SK-N-SH (cell line): ENCODE measurements around the gene GYG1. TPM values are rescaled to one million over a fixed set of nuclear protein-coding genes. Genes with fewer than 3 reads are reported as not detected.

Source experiments
- CTCF ChIA-PET: fragments of 300-600, 350-600 bp; formaldehyde crosslinking; extraction: SDS; loops from one replicate; lab custom pipeline; 2021; lab: Yijun Ruan, JAX
- POLR2A ChIA-PET: fragments of 350-600 bp; sonication (Branson Sonifier 250); formaldehyde crosslinking; extraction: SDS; loops from one replicate; lab custom pipeline; 2020; ENCODE audit warnings: antibody characterized with exemption, inconsistent platforms; lab: Yijun Ruan, JAX
- DNase-seq: peaks from one replicate; pipeline ENCODE4 v3.0.0; 2012
- H2AFZ ChIP-seq: fragments of 200-600 bp; sonication (generic); 2 replicates; pipeline ENCODE4 v1.8.1; 2016; ENCODE audit warnings: antibody characterized with exemption, mild to moderate bottlenecking, low read depth
- H3F3A ChIP-seq: fragments of 200-600 bp; sonication (generic); replicated peaks from 2 replicates; pipeline ENCODE3; 2016; ENCODE audit warnings: antibody characterized with exemption, mild to moderate bottlenecking; ENCODE audit not compliant: insufficient read depth
- H3K27ac ChIP-seq, 2 experiments: fragments of 200-500 bp in 1 of 2; fragments of 200-600 bp in 1 of 2; sonication (Bioruptor generic) in 1 of 2; sonication (generic), shearing (Covaris generic) in 1 of 2; 2 replicates each; pipeline versions ENCODE4 v1.5.1 to v1.6.1; 2014 to 2016; ENCODE audit warnings: low read depth in 2 of 2, inconsistent platforms in 1 of 2, low read length in 1 of 2, mild to moderate bottlenecking in 1 of 2, mixed read lengths in 1 of 2
- H3K27me3 ChIP-seq: fragments of 200-600 bp; sonication (generic), shearing (Covaris generic); 2 replicates; pipeline ENCODE4 v1.6.1; 2016; ENCODE audit warnings: mixed run types; ENCODE audit not compliant: insufficient read depth
- H3K36me3 ChIP-seq, 2 experiments: fragments of 200-500 bp in 1 of 2; fragments of 200-600 bp in 1 of 2; sonication (Bioruptor generic) in 1 of 2; sonication (generic) in 1 of 2; replicated peaks in 1 of 2; 2 replicates each; pipeline versions ENCODE3 to v1.5.1; 2014 to 2016; ENCODE audit warnings: low read length in 1 of 2, mild to moderate bottlenecking in 1 of 2; ENCODE audit not compliant: insufficient read depth in 2 of 2, control insufficient read depth in 1 of 2
- H3K4me1 ChIP-seq, 2 experiments: fragments of 200-500 bp in 1 of 2; fragments of 200-600 bp in 1 of 2; sonication (Bioruptor generic) in 1 of 2; sonication (generic), shearing (Covaris generic) in 1 of 2; 2 replicates each; pipeline versions ENCODE4 v1.5.1 to v1.6.1; 2014 to 2016; ENCODE audit warnings: low read depth in 1 of 2, low read length in 1 of 2, mixed run types in 1 of 2; ENCODE audit not compliant: insufficient read depth in 2 of 2, control insufficient read depth in 1 of 2
- H3K4me2 ChIP-seq: fragments of 200-600 bp; sonication (generic), shearing (Covaris generic); 2 replicates; pipeline ENCODE4 v1.6.1; 2017; ENCODE audit warnings: mixed run types
- H3K4me3 ChIP-seq, 2 experiments: fragments of 200-500 bp in 1 of 2; fragments of 200-600 bp in 1 of 2; sonication (Bioruptor generic) in 1 of 2; sonication (generic), shearing (Covaris generic) in 1 of 2; 2 replicates each; pipeline versions ENCODE4 v1.5.1 to v1.8.1; 2014 to 2016; ENCODE audit warnings: low read depth in 2 of 2, inconsistent platforms in 1 of 2, low read length in 1 of 2, mild to moderate bottlenecking in 1 of 2, mixed read lengths in 1 of 2, moderate library complexity in 1 of 2
- H3K79me2 ChIP-seq: fragments of 200-600 bp; sonication (generic); 2 replicates; pipeline ENCODE4 v1.8.1; 2017; ENCODE audit warnings: mild to moderate bottlenecking; ENCODE audit not compliant: insufficient read depth
- H3K9ac ChIP-seq: fragments of 200-600 bp; sonication (generic); 2 replicates; pipeline ENCODE4 v1.6.1; 2017; ENCODE audit warnings: mixed run types
- H3K9me2 ChIP-seq: fragments of 200-600 bp; sonication (generic); 2 replicates; pipeline ENCODE4 v1.6.1; 2017; ENCODE audit warnings: mixed run types
- H3K9me3 ChIP-seq: fragments of 200-600 bp; sonication (generic); 2 replicates; pipeline ENCODE4 v1.6.1; 2017; ENCODE audit warnings: mixed run types, mild to moderate bottlenecking, moderate library complexity
- H4K20me1 ChIP-seq: fragments of 200-600 bp; sonication (generic); 2 replicates; pipeline ENCODE4 v1.6.1; 2017; ENCODE audit warnings: mild to moderate bottlenecking, mixed run types; ENCODE audit not compliant: insufficient read depth
- ELF1 ChIP-seq: IDR thresholded peaks from 2 replicates; pipeline ENCODE4 v1.4.0; 2012
- EP300 ChIP-seq, 2 experiments: IDR thresholded peaks; 2 replicates each; pipeline versions ENCODE4 v1.4.0 to v1.6.1; 2012; ENCODE audit warnings: borderline replicate concordance in 1 of 2, low read depth in 1 of 2, low read length in 1 of 2
- EZH2phosphoT487 ChIP-seq: fragments of 200-600 bp; sonication (generic); IDR thresholded peaks from 2 replicates; pipeline ENCODE4 v1.6.1; 2017; ENCODE audit warnings: low read depth, mixed run types, mild to moderate bottlenecking, antibody characterized with exemption, moderate library complexity, borderline replicate concordance
- FOSL2 ChIP-seq: IDR thresholded peaks from 2 replicates; pipeline ENCODE4 v1.4.0; 2012; ENCODE audit warnings: low read depth, mild to moderate bottlenecking, moderate library complexity, borderline replicate concordance
- GATA2 ChIP-seq: sonication (generic); formaldehyde crosslinking; IDR thresholded peaks from 2 replicates; pipeline ENCODE4 v1.5.0; 2020; ENCODE audit warnings: mild to moderate bottlenecking, missing genetic modification reagents
- JUND ChIP-seq: IDR thresholded peaks from 2 replicates; pipeline ENCODE4 v1.4.0; 2012
- RCOR1 ChIP-seq: fragments of 150-350 bp; IDR thresholded peaks from 2 replicates; pipeline ENCODE4 v1.6.1; 2017; ENCODE audit warnings: antibody characterized with exemption, low read length
- RFX5 ChIP-seq: IDR thresholded peaks from 2 replicates; pipeline ENCODE4 v1.6.1; 2012; ENCODE audit warnings: mild to moderate bottlenecking, improper control_type of control experiment, low read length
- SIN3A ChIP-seq: IDR thresholded peaks from 2 replicates; pipeline ENCODE4 v1.6.1; 2012; ENCODE audit warnings: low read depth, mild to moderate bottlenecking, low read length, moderate library complexity, borderline replicate concordance
- SMC3 ChIP-seq: IDR thresholded peaks from 2 replicates; pipeline ENCODE4 v1.6.1; 2012; ENCODE audit warnings: low read depth, low read length, improper control_type of control experiment
- WGBS: methylation state at CpG from one replicate; pipeline ENCODE4 v1.1.6; 2017; ENCODE audit warnings: low lambda C conversion rate; 5-methylcytosine and 5-hydroxymethylcytosine counted together
- polyA plus RNA-seq, 3 experiments: library from polyadenylated mRNA; depleted of rRNA; stranded (reverse); fragments of >200 nt; gene quantifications; 2 replicates each; pipeline ENCODE4 v1.2.3, GENCODE V29; 2012
- TF ChIP-seq, protein P1 (sequence below): IDR thresholded peaks from 2 replicates; pipeline ENCODE4 v1.6.1; 2012; ENCODE audit warnings: mild to moderate bottlenecking, low read depth, low read length, moderate library complexity
- TF ChIP-seq, protein P2 (sequence below): fragments of 200-600 bp; sonication (generic); IDR thresholded peaks from 2 replicates; pipeline ENCODE4 v1.6.1; 2017; ENCODE audit warnings: antibody characterized with exemption, mild to moderate bottlenecking, moderate library complexity
- TF ChIP-seq, protein P3 (sequence below): IDR thresholded peaks from 2 replicates; pipeline ENCODE4 v1.4.0; 2012; ENCODE audit warnings: low read depth, borderline replicate concordance
- TF ChIP-seq, protein P4 (sequence below): fragments of 150-350 bp; IDR thresholded peaks from 2 replicates; pipeline ENCODE4 v1.6.1; 2017; ENCODE audit warnings: antibody characterized with exemption, low read length, low read depth, borderline replicate concordance
- TF ChIP-seq, protein P5 (sequence below): IDR thresholded peaks from 2 replicates; pipeline ENCODE4 v1.4.0; 2012; ENCODE audit warnings: low read depth

GYG1 gene
- polyA plus RNA-seq, 1 of the 3 experiments (the other 2 are of a cell fraction), result 16.8 TPM

DNA sequence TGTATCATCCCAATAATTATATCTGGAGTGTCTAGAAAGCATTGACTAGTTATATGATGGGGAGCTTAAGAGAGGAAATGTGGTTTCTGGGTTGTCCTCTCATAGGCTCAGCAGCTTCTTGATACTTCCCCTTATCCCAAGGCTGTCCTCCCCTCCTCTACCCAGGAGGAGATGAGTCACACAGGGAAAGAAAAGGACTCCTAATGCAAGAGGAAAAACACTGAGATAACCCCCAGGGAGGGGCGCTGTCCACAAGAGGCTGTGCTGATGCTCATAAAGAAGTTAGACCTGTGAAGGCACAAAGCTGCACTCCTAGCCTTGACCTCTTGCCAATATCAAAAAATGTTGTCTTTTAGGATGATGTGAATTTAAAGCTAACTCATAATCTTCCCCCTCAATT, 28.8 kb upstream of the GYG1 start:
- POLR2A ChIA-PET, result no interaction called here
- 67% methylated on average over 1 of the region's 1 CpG for WGBS
- no peak for DNase-seq

DNA sequence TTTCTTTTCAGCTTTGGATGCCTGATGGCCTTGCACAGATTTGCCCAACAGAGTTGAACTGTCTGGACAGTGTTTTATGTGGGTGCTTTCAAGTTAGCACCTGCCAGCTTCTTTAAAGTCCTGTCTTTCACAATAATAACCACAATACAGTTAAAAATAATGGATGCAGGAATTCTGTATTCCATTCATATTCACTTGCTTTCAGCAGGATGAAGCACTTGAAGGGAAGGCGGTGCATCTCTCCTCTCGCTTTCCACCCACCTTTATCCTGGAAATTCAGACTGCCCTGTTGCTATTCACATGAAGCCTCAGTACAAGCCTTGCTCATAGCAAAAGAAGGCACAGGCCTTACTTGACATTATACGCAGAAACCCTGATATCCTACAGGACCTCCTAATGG, 26.5 kb upstream of the GYG1 start:
- H3K4me1 ChIP-seq, result no peaks in the 10 kb centered on the region
- CTCF ChIA-PET, result interaction anchor here (5.5 kb wide), 1 partner anchor 8 kb away, joined by 30 read pairs; no protein-coding TSS in a partner anchor
- no peaks in the 10 kb centered on the region for H4K20me1 ChIP-seq

More for the DNA sequence above, 28.8 kb upstream of the GYG1 start:
- H3K4me3 ChIP-seq, result no peak overlapping the region
- TF ChIP-seq, protein P1, sequence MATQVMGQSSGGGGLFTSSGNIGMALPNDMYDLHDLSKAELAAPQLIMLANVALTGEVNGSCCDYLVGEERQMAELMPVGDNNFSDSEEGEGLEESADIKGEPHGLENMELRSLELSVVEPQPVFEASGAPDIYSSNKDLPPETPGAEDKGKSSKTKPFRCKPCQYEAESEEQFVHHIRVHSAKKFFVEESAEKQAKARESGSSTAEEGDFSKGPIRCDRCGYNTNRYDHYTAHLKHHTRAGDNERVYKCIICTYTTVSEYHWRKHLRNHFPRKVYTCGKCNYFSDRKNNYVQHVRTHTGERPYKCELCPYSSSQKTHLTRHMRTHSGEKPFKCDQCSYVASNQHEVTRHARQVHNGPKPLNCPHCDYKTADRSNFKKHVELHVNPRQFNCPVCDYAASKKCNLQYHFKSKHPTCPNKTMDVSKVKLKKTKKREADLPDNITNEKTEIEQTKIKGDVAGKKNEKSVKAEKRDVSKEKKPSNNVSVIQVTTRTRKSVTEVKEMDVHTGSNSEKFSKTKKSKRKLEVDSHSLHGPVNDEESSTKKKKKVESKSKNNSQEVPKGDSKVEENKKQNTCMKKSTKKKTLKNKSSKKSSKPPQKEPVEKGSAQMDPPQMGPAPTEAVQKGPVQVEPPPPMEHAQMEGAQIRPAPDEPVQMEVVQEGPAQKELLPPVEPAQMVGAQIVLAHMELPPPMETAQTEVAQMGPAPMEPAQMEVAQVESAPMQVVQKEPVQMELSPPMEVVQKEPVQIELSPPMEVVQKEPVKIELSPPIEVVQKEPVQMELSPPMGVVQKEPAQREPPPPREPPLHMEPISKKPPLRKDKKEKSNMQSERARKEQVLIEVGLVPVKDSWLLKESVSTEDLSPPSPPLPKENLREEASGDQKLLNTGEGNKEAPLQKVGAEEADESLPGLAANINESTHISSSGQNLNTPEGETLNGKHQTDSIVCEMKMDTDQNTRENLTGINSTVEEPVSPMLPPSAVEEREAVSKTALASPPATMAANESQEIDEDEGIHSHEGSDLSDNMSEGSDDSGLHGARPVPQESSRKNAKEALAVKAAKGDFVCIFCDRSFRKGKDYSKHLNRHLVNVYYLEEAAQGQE, result peak; percentile 96
- TF ChIP-seq JUND (0 out of 2 replicates have a peak, but pooled peaks have one; percentile 37), FOSL2 (peak; percentile 78), RFX5 (no peak), RCOR1 (no peak)
- TF ChIP-seq, protein P2, sequence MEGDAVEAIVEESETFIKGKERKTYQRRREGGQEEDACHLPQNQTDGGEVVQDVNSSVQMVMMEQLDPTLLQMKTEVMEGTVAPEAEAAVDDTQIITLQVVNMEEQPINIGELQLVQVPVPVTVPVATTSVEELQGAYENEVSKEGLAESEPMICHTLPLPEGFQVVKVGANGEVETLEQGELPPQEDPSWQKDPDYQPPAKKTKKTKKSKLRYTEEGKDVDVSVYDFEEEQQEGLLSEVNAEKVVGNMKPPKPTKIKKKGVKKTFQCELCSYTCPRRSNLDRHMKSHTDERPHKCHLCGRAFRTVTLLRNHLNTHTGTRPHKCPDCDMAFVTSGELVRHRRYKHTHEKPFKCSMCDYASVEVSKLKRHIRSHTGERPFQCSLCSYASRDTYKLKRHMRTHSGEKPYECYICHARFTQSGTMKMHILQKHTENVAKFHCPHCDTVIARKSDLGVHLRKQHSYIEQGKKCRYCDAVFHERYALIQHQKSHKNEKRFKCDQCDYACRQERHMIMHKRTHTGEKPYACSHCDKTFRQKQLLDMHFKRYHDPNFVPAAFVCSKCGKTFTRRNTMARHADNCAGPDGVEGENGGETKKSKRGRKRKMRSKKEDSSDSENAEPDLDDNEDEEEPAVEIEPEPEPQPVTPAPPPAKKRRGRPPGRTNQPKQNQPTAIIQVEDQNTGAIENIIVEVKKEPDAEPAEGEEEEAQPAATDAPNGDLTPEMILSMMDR, result peak; percentile 49
- H3K4me1 ChIP-seq, result no peaks in the 10 kb centered on the region
- no peak overlapping the region for H2AFZ ChIP-seq
- no peaks in the 10 kb centered on the region for H3K79me2 ChIP-seq
- H3F3A ChIP-seq, result no peaks in the 10 kb centered on the region
- H3K9me3 ChIP-seq, result no peaks in the 10 kb centered on the region
- no peaks in the 10 kb centered on the region for H3K27me3 ChIP-seq
- no peak overlapping the region for H3K9ac ChIP-seq
- no peaks in the 10 kb centered on the region for H3K9me2 ChIP-seq
- no peaks in the 10 kb centered on the region for H4K20me1 ChIP-seq
- CTCF ChIA-PET, result interaction anchor here (0.6 to 1.6 kb wide), 2 partner anchors 15 to 158 kb away, joined by 3 to 5 read pairs; no protein-coding TSS in a partner anchor
- no peak overlapping the region for H3K4me2 ChIP-seq
- H3K36me3 ChIP-seq, result no peaks in the 10 kb centered on the region
- H3K27ac ChIP-seq, result no peak overlapping the region

More for the DNA sequence above, 26.5 kb upstream of the GYG1 start:
- no peak overlapping the region for H2AFZ ChIP-seq
- 96% methylated on average over 3 of the region's 3 CpGs for WGBS
- H3F3A ChIP-seq, result no peaks in the 10 kb centered on the region
- H3K36me3 ChIP-seq, result no peaks in the 10 kb centered on the region
- POLR2A ChIA-PET, result no interaction called here
- no peak for DNase-seq
- H3K27me3 ChIP-seq, result no peaks in the 10 kb centered on the region
- no peaks in the 10 kb centered on the region for H3K79me2 ChIP-seq
- H3K4me3 ChIP-seq, result no peak overlapping the region
- H3K9ac ChIP-seq, result no peak overlapping the region
- no peaks in the 10 kb centered on the region for H3K9me3 ChIP-seq
- no peak overlapping the region for H3K4me2 ChIP-seq
- H3K9me2 ChIP-seq, result no peaks in the 10 kb centered on the region
- no peak overlapping the region for H3K27ac ChIP-seq
- no peak for TF ChIP-seq EP300 (IDR thresholded peaks at IDR 0.05; ENCODE audit: borderline replicate concordance in 1 of 2, low read depth in 1 of 2, low read length in 1 of 2)
- TF ChIP-seq, protein P3, sequence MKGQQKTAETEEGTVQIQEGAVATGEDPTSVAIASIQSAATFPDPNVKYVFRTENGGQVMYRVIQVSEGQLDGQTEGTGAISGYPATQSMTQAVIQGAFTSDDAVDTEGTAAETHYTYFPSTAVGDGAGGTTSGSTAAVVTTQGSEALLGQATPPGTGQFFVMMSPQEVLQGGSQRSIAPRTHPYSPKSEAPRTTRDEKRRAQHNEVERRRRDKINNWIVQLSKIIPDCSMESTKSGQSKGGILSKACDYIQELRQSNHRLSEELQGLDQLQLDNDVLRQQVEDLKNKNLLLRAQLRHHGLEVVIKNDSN, result no peak
- TF ChIP-seq SMC3, result no peak
- TF ChIP-seq, protein P4, sequence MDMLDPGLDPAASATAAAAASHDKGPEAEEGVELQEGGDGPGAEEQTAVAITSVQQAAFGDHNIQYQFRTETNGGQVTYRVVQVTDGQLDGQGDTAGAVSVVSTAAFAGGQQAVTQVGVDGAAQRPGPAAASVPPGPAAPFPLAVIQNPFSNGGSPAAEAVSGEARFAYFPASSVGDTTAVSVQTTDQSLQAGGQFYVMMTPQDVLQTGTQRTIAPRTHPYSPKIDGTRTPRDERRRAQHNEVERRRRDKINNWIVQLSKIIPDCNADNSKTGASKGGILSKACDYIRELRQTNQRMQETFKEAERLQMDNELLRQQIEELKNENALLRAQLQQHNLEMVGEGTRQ, result no peak
- no peak for TF ChIP-seq ELF1
- TF ChIP-seq, protein P5, sequence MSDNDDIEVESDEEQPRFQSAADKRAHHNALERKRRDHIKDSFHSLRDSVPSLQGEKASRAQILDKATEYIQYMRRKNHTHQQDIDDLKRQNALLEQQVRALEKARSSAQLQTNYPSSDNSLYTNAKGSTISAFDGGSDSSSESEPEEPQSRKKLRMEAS, result no peak
- no peak for TF ChIP-seq SIN3A
- TF ChIP-seq GATA2, result no peak
- no peak for TF ChIP-seq EZH2phosphoT487
